Endothelial cell of umbilical vein (primary cell): ENCODE measurements around the gene CXorf66.
"Not testable (repeated sequence)": the region's sequence is repeated elsewhere in the genome, so short reads cannot be mapped to it uniquely, and the experiment has no call there.

Experiments
- CTCF ChIP-seq, 2 donors: IDR thresholded peaks; 1 replicate in 1 of 2; 2 replicates in 1 of 2; pipeline ENCODE4 v1.5.1; 2011; ENCODE audit warnings: low read length in 2 of 2, mild to moderate bottlenecking in 2 of 2, moderate library complexity in 2 of 2, control low read depth in 1 of 2, inconsistent platforms in 1 of 2, low read depth in 1 of 2; ENCODE audit not compliant: insufficient read depth in 1 of 2; ENCODE audit errors: extremely low read depth in 1 of 2
- EZH2 ChIP-seq: IDR thresholded peaks from 2 replicates; pipeline ENCODE4 v1.6.1; 2012; ENCODE audit warnings: borderline replicate concordance, low read depth, mild to moderate bottlenecking, moderate library complexity, low read length, inconsistent platforms; ENCODE audit not compliant: severe bottlenecking
- FOS ChIP-seq: IDR thresholded peaks from 2 replicates; pipeline ENCODE4 v1.6.1; 2011; ENCODE audit warnings: mild to moderate bottlenecking, low read length, moderate library complexity, borderline replicate concordance; ENCODE audit not compliant: insufficient read depth
- MAX ChIP-seq: IDR thresholded peaks from 2 replicates; pipeline ENCODE4 v1.6.1; 2011; ENCODE audit not compliant: insufficient read depth, insufficient read length
- POLR2A ChIP-seq: IDR thresholded peaks from 2 replicates; pipeline ENCODE4 v1.6.1; 2012; ENCODE audit warnings: low read depth, mild to moderate bottlenecking, control low read depth, low read length
- POLR2AphosphoS5 ChIP-seq: IDR thresholded peaks from 2 replicates; pipeline ENCODE4 v1.6.1; 2012; ENCODE audit warnings: low read depth, mild to moderate bottlenecking, control low read depth, low read length, moderate library complexity; ENCODE audit not compliant: insufficient read depth

- TF ChIP-seq CTCF (IDR thresholded peaks at IDR 0.05; ENCODE audit: extremely low read depth in 1 of 2, insufficient read depth in 1 of 2, low read depth in 1 of 2, low read length in 2 of 2); POLR2AphosphoS5; MAX; POLR2A; FOS; EZH2: not testable (repeated sequence)
Measured at GRCh38 chrX:139921142-139921541, 44.2 kb downstream of the CXorf66 start.
